Measurements from ENCODE around the gene SLC1A7.

DNA sequence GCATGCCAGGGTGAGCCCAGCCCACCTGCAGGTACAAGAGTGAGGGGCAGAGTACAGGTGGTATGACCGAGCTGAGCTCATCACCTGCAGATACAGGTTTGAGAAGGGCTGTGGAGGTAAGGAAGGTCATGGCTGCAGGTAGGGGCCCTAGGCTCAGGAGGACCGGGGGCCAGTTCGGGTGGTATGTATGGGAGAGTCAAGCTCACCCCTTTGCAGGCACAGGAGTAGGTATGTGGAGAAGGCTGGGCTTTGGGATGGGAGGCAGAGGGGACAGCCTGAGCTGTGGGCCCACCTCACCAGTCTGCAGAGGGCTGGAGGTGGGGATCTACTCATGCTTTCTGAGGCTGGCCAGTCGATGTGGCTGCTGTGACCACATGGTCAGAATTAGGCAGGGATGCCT lies 63.2 kb downstream of the SLC1A7 start:
- TF ChIP-seq, protein P1, sequence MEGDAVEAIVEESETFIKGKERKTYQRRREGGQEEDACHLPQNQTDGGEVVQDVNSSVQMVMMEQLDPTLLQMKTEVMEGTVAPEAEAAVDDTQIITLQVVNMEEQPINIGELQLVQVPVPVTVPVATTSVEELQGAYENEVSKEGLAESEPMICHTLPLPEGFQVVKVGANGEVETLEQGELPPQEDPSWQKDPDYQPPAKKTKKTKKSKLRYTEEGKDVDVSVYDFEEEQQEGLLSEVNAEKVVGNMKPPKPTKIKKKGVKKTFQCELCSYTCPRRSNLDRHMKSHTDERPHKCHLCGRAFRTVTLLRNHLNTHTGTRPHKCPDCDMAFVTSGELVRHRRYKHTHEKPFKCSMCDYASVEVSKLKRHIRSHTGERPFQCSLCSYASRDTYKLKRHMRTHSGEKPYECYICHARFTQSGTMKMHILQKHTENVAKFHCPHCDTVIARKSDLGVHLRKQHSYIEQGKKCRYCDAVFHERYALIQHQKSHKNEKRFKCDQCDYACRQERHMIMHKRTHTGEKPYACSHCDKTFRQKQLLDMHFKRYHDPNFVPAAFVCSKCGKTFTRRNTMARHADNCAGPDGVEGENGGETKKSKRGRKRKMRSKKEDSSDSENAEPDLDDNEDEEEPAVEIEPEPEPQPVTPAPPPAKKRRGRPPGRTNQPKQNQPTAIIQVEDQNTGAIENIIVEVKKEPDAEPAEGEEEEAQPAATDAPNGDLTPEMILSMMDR (IDR thresholded peaks at IDR 0.05) = no peak
- no peak for TF ChIP-seq POLR2A (IDR thresholded peaks at IDR 0.05; ENCODE audit: low read depth)
- no peak for TF ChIP-seq EP300 (IDR thresholded peaks at IDR 0.05)
- TF ChIP-seq POLR2AphosphoS5 (IDR thresholded peaks at IDR 0.05) = no peak

All from esophagus muscularis mucosa (tissue), 4 donors.